ENCODE data around the gene NDUFC2.
"Not testable (repeated sequence)": the region's sequence is repeated elsewhere in the genome, so short reads cannot be mapped to it uniquely, and the experiment has no call there.

NDUFC2 gene
- total RNA-seq = 3.6 reads per million, percentile 14 among the genes with 10 or more reads in this experiment

DNA sequence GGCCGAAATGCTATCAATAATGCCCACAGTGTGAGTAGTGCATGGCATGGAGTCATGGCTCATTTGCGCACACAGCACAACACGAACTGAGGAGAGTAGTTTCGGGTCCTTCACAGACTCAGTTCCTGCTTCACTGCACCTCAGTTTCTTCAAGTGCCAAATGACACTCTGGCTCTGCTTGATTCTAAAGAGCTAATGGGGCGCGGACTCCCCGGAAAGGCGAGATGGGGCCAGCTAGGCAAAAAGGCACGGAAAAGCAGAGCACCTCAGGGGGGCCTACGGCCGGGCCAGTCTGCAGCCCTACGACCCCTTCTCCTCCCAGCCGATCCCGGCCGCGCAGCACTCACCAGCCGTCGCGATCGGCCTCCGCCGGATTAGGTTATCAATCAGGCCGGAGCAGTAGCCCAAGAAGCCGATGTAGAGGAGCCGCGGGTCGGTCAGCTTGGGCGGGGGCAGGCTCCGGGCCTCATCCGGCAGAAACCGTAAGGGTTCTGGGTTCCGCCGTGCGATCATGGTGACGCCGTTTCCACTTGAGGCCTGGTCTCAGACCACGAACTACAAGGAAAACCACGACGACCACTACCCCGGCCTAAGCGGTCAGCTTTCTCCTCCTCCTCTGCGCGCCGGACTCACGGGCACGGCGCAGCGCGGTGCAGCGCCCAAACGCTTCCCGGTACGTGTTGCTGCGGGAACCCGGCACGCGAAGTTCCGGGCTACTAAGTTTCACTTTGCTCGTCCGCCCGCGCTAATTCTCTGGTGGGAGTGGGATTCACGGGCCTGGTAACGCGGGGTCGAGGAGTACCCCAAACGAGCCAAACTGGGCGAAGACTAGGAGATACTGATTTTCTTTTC, at the start of gene NDUFC2:
TSS of gene NDUFC2 (minus strand) at position 631 of the 852 bp plus-strand sequence. CDS start at position 513, 118 bp downstream.
- peak; percentile 40 for DNase-seq

DNA sequence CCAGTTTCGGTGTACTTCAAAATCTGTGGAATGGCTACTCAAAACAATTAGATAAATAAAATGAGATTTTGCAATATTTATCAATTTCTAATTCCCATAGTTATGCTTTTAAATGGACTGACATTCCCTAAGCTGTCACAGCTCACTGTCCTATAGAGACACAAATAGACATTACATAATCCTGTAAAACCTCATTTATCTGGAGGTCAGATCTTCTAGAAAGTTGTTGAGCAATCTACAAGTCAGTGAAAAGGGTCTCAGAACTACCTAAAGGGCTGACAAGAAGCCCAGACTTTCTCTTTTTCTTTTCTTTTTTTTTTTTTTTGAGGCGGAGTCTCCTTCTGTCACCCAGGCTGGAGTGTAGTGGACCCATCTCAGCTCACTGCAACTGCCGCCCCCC, 47.7 kb upstream of the NDUFC2 start:
- no peak for DNase-seq

DNA sequence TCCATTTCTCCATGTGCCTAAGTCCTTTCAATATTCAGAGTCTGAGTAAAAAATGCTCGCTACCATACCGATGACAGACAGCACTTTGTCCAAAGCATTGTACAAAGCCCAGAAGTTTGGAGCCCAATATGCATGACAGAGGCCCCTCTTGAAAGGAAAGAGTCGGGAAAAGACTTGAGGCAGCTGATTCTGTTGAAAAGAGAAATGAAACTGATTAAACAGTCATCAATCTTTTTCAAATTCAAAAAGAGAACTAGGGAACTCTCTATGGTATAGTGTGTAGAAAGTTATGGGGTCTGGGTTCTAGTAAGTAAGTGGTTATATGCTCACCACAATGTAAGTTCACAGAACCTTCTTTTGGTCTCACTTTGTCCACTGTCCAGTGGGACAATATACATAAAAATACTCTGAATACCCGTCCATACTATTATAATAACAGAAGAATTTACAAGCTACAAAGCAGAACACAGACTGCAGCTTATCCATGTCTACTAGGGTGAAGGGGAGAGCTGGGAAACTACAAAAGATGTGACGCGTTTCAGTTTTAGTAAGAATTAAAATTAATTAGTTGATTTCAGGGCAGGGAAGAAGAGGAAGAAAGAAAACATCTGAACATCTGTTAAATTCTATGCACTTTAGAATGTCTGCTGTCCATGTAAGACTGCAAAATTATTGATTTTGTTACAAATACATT, 33.1 kb upstream of the NDUFC2 start:
- DNase-seq = no peak

DNA sequence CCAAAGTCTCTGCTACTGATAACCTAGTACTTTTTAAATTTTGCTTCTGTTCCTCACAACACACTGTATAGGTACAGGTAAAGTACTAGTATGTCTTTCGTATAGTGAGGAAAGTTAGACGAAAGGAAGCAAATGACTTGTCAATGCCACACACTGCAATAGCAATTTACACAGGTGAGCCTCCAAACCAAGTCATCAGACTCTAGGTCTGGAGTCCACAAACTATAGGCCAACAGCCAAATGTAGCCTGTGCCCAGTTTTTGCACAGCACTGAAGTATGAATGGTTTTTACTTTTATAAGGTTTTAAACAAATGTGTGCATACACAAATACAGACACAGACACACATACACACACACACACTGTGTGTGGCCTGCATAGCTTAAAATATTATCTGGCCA, 31.6 kb upstream of the NDUFC2 start:
- no peak for DNase-seq

DNA sequence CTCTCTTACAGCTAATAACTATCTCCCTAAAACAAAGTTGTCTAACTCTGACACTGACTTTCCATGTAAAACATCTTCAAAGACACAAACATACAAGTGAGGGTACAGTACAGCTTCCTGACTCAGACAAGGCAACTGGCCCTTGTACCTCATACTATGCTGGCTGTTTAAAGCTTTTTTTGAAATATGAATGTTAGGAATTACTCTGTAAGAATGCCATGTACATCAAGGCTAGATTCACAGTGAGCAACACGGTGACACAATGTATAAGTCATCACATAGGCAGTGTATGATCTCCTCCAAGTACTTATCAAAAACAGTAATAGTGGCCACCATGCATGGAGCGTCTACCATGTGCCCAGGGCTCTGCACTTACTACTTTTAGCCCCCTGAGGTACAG, 31.2 kb upstream of the NDUFC2 start:
- no peak for DNase-seq

DNA sequence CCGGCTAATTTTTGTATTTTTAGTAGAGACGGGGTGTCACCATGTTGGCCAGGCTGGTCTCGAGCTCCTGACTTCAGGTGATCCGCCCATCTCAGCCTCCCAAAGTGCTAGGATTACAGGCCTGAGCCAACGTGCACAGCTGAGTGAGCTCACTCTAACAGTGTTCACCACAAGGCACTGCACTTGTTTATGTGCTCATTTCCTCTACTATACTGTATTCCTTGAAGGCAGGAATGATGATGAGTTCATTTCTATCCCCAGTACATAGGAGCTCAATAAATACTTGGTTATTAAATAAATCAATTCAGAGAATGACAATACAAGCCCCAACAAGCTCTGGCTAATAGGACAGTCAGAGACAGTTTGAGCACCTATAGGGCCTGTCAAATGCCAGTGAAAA, 30.7 kb upstream of the NDUFC2 start:
- DNase-seq = no peak

DNA sequence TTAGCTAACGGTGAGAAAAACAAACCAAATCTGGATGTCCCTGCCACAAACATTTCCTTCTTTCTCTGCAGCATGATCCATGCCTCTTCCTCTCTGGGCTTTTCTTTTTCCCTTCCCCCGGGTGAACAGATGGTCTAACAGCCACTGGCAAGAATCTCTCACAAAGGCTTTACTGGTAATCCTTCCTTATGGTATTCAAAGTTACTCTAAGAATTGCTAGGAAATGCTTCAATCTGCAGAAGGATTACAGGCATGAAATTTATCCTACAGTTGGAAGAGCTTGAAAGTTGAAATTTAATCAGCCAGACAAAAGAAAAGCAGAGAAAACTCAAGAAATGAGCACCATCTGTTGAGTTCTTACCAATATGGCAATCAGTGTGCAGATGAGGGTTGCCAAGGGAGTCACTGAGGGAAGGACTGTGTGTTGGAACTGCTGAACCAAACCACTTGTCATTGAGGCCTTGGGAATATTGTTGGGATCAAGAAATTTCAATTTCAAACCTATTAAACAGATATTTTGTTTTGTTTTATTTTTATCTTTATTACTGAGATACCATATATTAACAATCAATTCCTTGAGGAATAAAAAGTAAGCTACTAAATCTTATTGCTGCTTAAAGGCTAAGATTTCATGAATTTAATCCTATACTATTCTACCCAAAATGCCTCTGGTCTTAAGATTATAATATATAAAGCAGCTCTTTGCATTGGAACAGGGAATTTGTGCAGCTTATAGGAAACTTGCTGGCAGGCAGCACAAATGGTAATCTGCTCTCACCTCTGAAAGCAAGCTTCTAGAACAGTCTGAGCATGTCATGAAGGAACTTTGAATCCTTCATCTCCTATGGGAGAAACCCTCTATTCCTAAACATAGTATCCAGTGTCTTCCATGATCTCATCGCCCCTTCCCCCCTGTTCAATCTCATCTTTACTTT, 29.7 kb upstream of the NDUFC2 start:
- no peak for DNase-seq

DNA sequence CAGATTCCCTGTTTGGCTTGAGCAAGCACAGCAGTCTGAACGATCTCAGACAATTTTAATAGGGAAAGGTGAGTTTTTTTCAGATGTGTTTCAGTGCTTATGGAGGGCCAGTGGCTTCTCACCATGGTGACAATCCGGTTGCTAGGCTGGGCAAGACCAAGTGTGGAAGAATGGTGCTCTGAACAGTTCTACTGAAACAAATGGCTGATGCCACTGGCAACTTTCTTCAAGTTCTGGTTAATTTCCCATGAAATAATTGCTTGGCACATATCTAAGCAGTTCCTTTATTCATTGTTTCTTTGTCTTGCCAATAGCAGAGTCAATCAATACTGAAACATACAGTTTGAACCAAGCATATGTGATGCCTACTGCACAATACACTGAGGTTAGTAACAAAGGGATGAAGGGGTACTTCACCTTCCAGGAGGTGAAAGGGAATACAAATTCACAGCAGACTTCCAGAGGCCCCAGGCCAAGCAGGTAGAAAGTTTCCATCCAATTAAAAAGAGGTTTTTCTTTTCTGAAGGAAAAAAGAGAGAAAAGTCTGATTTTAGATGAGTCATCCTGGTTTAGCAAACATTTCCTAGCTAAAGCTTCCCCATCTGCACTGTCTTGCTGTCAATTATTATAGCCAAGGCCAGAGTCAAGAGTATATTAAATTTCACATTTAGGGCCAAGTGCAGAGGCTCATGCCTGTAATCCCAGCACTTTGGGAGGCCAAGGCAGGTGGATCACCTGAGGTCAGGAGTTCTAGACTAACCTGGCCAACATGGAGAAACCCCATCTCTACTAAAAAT, 21.2 kb upstream of the NDUFC2 start:
- DNase-seq = no peak

DNA sequence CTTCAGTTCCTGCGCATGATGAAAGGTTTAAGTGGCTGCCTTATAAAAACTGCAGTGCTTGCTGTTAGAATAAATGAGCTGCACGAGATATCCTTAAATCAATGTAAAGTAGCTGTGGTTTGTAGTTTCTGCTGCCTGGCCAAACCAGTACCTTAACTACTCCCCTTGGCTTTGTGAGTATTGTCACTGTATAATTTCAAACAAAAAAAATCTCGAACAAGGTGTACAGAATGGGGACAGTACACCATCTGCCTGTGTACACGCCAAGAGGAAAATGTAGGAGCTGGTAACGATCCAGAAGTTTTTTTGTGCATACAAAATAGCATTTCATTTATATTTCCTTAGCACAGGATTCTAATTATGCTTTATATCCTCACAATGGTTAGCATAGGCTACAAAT, 20.6 kb upstream of the NDUFC2 start:
- DNase-seq = no peak

DNA sequence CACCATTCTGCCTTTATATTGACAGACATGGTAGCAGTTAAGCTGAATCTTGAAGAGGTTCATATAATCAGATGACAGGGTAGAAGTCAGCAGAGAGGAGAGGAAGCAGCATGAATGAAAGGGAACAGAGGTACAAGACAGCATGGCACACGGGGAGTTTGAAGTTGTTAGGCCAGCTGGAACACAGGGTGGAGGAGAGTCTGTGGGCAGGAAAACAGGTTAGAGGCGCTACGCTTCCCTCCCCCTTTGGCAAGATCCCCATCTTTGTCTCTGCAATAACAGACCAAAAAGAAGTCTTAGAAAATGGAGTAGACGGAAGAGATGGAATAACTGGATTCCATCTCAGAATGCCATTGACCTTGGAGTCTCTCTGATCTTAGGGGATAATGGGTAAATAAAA, 20.0 kb upstream of the NDUFC2 start:
- DNase-seq = no peak

DNA sequence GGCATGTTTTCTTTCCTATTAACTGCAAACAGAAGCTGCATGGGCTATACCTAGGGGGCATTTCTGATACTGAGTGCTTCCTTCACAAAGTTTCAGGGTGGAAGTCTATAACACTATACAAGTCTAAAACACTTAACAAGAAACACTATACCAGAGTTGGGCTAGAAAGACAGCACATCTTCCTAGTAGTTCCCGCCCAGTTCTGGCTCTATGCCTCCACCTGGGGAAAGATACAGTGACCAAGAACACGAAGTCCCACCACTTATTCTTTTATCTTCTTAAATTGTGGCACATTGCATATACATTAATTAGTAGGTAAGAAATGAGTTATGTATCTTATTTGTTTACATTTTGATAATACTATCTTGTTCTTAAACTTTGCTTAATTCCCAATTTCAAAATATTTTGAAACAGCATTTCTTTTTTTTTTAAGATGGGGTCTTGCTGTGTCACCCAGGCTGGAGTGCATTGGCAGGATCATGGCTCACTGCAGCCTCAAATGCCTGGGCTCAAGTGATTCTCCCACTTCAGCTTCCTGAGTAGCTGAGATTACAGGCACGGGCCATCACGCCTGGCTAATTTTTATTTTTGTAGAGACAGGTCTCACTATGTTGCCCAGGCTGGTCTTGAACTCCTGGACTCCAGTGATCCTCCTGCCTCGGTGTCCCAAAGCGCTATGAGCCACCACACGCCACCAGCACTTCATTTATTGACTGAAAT, 18.2 kb upstream of the NDUFC2 start:
- no peak for DNase-seq

DNA sequence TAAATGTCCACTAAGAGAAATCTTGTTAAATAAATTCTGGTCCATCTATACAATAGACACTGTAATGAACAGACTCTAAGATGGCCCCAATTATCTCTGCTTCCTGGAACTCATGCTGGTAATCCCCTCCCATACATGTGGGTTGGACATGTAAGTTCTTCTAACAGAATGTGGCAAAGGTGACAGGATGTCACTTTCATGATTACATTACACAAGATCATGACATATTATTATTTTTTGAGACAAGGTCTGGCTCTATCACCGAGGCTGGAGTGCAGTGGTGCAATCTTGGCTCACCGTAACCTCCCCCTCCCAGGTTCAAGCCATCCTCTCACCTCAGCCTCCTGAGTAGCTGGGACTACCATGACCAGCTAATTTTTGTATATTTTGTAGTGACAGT, 14.6 kb upstream of the NDUFC2 start:
- no peak for DNase-seq

DNA sequence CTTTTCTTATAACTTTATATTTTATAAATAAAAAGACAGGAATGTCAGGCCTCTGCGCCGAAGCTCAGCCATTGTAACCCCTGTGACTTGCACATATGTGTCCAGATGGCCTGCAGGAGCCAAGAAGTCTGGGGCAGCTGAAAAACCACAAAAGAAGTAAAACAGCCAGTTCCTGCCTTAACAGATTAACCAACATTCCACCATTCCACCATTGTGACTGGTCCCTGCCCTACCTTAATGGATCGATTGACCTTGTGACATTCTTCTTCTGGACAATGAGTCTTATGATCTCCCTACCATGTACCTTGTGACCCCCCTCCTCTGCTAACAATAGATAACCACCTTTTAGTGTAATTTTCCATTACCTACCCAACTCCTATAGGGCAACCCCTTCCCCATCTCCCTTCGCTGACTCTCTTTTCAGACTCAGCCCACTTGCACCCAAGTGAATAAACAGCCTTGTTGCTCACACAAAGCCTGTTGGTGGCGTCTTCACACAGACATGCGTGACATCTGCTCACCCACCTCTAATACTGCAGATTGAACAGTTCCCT, 6.9 kb upstream of the NDUFC2 start:
- not testable (repeated sequence) for DNase-seq

DNA sequence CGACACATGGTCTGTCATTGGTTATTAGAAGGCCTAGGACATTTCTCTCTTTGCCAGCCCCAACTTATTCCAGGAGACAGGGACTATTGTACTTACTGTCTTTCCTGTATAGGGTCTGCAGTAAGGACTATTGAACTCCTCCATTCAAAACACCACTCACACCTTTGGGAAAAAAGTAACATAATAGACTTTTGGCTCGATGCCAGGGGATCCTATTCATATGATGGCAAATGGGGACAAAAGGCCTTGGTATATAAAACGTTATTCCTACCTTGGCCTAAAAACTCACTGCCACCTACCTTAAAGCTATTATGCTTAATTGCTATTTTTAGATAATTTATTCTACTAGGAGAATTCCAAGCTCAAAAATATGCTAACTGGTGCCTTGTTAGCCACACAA, 6.3 kb upstream of the NDUFC2 start:
- no peak for DNase-seq

DNA sequence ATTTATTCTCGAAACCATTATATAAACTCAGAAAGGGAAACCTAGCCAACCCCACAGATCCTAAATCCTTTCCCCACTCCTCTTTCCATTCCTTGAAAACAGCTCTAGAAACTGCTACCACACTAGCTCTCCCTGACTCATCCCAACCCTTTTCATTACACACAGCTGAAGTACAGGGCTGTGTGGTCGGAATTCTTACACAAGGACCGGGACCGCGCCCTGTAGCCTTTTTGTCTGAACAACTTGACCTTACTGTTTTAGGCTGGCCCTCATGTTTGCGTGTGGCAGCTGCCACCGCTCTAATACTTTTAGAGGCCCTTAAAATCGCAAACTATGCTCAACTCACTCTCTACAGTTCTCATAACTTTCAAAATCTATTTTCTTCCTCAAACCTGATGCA, 4.8 kb upstream of the NDUFC2 start:
- not testable (repeated sequence) for DNase-seq

DNA sequence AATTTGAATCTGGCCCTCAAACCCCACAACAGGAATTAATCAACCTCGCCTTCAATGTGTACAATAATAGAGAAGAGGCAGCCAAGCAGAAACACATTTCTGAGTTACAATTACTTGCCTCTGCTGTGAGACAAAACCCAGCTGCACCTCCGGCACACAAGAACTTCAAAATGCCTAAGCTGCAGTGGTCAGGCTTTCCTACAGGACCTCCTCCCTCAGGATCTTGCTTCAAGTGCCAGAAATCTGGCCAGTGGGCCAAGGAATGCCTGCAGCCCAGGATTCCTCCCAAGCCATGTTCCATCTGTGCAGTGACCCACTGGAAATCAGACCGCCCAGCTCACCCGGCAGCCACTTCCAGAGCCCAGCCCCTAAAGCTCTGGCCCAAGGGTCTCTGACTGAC, 3.4 kb upstream of the NDUFC2 start:
- DNase-seq = no peak

DNA sequence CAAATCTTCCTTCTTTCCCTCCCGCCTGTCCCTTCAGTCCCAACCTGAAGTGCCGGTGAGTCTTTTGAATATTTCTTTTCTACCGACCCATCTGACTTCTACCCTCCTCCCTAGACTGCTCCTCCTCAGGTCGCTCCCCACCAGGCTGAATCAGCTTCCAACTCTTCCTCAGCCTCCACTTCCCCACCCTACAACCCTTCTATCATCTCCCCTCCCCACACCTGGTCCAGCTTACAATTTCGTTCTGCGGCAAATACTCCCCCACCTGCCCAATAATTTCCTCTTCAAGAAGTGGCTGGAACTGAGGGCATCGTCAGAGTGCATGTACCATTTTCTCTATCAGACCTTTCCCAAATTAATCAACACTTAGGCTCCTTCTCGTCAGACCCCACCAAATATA, 2.5 kb upstream of the NDUFC2 start:
- DNase-seq = no peak

DNA sequence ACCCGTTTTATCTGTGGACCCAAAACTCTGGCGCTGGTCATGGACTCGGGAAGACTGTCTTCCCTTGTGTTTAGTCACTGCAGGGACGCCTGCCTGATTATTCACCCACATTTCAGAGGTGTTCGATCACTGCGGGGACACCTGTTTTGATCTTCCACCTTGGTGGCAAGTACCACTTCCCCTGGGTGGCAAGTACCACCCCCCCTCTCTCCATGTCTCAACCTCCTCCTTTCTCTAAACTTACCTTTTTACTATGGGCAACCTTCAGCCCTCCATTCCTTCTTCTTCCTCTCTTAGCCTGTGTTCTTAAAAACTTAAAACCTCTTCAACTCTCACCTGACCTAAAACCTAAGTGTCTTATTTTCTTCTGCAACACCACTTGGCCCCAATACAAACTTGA, 1.9 kb upstream of the NDUFC2 start:
- no peak for DNase-seq

DNA sequence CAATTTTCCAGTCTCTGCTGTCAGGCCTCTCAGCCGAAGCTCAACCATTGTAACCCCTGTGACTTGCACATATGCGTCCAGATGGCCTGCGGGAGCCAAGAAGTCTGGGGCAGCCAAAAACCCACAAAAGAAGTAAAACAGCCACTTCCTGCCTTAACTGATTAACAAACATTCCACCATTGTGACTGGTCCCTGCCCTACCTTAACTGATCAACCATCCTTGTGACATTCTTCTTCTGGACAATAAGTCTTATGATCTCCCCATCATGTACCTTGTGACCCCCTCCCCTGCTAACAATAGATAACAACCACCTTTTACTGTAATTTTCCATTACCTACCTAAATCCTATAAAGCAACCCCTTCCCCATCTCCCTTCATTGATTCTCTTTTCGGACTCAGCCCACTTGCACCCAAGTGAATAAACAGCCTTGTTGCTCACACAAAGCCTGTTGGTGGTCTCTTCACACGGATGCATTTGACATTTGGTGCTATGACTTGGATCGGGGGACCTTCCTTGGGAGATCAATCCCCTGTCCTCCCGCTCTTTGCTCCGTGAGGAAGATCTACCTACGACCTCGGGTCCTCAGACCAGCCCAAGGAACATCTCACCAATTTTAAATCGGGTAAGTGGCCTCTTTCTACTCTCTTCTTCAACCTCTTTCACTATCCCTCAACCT, 1.3 kb upstream of the NDUFC2 start:
- no peak for DNase-seq

DNA sequence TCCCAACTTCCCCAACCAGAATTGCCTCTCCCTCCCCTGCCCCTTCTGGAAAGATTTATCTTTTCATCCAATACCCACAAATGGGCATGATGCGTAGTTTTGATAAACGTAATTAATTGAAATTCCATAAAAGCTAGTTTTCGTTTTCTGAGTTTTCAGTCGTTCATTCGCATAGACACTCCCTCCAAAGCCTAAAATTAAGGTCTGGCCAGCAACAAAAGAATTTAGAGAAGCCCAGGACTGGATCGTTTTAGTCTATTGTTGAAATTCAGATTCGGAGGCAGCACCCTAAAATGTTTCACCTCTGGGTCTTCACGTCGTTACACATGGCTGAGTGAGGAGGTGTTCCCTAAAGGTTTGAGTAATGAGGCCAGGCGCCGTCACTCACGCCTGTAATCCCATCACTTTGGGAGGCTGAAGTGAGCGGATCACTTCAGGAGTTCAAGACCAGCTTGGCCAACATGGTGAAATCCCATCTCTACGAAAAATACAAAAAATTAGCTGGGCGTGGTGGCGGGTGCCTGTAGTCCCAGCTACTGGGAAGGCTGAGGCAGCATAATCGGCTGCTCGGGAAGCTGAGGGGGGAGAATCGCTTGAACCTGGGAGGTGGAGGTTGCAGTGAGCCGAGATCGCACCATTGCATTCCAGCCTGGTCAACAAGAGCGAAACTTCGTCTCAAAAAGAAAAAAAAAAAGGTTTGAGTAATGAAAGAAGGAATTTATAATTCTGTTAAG, 589 bp upstream of the NDUFC2 start:
- no peak for DNase-seq

All from effector CD4-positive, alpha-beta T cell (primary cell).